Kidney epithelial cell (primary cell): ENCODE data around the gene EEIG1. TPM values are rescaled to one million over a fixed set of nuclear protein-coding genes. Genes with fewer than 3 reads are reported as not detected.

Experiments
- DNase-seq: peaks from one replicate; pipeline ENCODE4 v3.0.0-alpha.2; 2010; ENCODE audit warnings: low read depth
- H3K27me3 ChIP-seq: 2 replicates; pipeline ENCODE4 v1.6.0; 2011; ENCODE audit warnings: low read length; ENCODE audit not compliant: control insufficient read depth, insufficient read depth
- H3K36me3 ChIP-seq: 2 replicates; pipeline ENCODE4 v1.5.1; 2011; ENCODE audit warnings: low read length; ENCODE audit not compliant: control insufficient read depth, insufficient read depth
- H3K4me3 ChIP-seq: 2 replicates; pipeline ENCODE4 v1.5.1; 2011; ENCODE audit warnings: low read depth, mild to moderate bottlenecking, control low read depth, low read length
- total RNA-seq: library from RNA; depleted of rRNA; stranded (reverse); fragments of >200 nt; gene quantifications from 2 replicates; pipeline ENCODE4 v1.2.3, GENCODE V29; 2015
- TF ChIP-seq, protein P1 (sequence below): IDR thresholded peaks from 2 replicates; pipeline ENCODE4 v1.5.1; 2011; ENCODE audit warnings: mild to moderate bottlenecking, moderate library complexity, low read length, control low read depth, inconsistent platforms; ENCODE audit not compliant: insufficient read depth, poor library complexity, severe bottlenecking

The EEIG1 gene
- total RNA-seq, 1 donor from 2014 or later: 16.5 TPM

DNA sequence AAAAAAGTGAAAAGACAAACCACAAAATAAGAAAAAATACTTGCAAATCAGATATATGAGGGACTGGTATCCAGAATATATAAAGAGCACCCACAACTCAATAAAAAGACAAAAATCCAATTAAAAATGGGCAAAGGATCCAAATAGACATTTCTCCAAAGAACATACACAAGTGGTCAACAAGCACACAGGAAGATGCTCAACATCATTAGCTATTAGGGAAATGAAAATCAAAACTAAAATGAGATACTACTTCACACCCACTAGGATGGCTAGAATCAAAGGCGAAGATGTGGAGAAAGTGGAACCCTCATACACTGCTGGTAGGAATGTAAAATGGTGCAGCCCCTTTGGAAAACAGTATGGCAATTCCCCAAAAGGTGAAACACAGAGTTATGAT is 22.1 kb downstream of the EEIG1 start:
- Histone ChIP-seq H3K4me3 (no peak overlapping the region), H3K36me3 (no peaks in the 10 kb centered on the region), H3K27me3 (no peaks in the 10 kb centered on the region)
- TF ChIP-seq, protein P1, sequence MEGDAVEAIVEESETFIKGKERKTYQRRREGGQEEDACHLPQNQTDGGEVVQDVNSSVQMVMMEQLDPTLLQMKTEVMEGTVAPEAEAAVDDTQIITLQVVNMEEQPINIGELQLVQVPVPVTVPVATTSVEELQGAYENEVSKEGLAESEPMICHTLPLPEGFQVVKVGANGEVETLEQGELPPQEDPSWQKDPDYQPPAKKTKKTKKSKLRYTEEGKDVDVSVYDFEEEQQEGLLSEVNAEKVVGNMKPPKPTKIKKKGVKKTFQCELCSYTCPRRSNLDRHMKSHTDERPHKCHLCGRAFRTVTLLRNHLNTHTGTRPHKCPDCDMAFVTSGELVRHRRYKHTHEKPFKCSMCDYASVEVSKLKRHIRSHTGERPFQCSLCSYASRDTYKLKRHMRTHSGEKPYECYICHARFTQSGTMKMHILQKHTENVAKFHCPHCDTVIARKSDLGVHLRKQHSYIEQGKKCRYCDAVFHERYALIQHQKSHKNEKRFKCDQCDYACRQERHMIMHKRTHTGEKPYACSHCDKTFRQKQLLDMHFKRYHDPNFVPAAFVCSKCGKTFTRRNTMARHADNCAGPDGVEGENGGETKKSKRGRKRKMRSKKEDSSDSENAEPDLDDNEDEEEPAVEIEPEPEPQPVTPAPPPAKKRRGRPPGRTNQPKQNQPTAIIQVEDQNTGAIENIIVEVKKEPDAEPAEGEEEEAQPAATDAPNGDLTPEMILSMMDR: no peak
- DNase-seq: no peak

DNA sequence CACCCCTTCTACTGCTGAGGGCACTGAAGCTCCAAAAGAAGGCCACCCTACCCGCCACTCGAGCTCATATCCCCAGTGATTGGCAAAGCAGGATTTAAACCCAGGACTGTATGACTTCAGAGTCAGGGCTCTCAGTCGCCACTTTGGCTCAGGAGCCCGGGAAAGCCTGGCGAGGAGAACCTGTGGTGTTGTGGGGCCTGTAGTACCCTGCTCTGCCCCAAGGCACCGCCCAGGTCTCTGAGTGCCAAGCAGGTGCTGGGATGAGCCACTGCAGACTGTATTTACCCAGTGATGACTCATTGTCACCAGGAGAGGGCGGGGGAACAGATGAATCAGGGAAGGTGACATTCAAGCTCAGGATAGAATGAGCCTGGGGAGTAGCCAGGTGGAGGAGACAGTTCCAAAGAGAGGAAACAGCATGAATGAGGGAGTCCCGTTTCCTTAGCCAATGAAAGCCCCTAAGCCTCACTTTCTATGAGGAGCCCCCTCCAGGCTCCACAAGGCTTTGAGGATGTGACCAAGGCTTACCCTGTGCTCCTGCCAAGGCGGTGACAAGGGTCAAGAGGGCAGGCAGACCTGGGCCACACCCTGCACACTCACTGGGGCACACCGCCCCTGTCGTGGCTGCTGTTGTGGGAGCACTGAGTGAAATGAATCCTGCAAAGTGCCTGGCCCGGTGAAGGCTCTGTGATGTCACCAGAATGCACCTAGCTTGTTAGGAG is 25.3 kb downstream of the EEIG1 start:
- DNase-seq: no peak
- no peak overlapping the region for H3K4me3 ChIP-seq
- H3K27me3 ChIP-seq: no peaks in the 10 kb centered on the region
- no peaks in the 10 kb centered on the region for H3K36me3 ChIP-seq
- TF ChIP-seq, protein P1: peak; percentile 32

DNA sequence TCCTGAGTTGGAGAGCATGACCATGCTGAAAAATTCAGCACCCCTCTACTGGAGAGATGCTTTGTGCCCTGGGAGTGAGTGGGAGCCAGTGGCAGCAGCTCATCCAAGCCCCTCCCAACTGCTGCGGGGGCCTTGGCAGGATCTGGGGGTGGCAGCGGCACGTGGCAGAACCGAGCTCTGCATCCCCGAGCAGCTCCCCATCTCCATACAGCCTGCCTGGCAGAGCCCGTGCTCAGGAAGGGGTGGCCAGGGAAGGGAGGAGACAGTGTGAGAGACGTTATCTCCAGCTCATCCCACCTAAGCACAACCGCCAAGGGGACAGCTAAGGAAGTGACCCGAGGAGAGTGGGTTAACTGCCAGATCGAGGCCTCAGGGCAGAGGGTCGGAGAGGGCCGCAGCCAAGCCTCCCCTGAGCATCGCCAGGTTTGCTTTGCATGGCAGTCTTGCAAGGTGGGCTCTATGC is 25.9 kb downstream of the EEIG1 start:
- H3K4me3 ChIP-seq: no peak overlapping the region
- TF ChIP-seq, protein P1: no peak

GRCh38 chr9:127953768-127954505 is 26.9 kb downstream of the EEIG1 start:
- no peaks in the 10 kb centered on the region for H3K36me3 ChIP-seq
- H3K4me3 ChIP-seq: no peak overlapping the region
- DNase-seq: no peak
- H3K27me3 ChIP-seq: no peaks in the 10 kb centered on the region
- TF ChIP-seq, protein P1: no peak

More for the DNA sequence above, 25.9 kb downstream of the EEIG1 start:
- H3K27me3 ChIP-seq: no peaks in the 10 kb centered on the region
- no peak for DNase-seq
- no peaks in the 10 kb centered on the region for H3K36me3 ChIP-seq

DNA sequence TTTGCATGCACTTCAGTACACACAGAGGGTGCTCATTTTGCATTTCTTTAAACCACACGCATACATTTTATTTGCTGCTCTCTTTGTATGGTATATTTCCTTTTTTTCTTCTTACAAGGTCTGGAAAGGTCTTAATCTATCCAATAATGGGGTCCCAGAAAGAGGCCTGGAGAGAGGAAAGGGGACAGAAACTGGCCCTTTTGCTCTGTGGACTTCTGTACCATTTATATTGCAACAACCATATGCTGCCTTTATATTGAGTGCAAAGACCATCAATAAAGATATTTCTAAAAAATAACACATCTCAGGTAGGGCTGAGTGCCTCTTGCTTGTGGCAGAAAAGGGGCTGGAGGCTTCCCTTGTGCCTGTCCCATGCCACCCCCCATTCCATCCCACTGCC is 27.6 kb downstream of the EEIG1 start:
- H3K27me3 ChIP-seq: no peaks in the 10 kb centered on the region
- no peak for DNase-seq
- H3K36me3 ChIP-seq: no peaks in the 10 kb centered on the region
- TF ChIP-seq, protein P1: no peak
- H3K4me3 ChIP-seq: no peak overlapping the region
